ENCODE data around the gene IKZF1.
"Not testable (repeated sequence)": the region's sequence is repeated elsewhere in the genome, so short reads cannot be mapped to it uniquely, and the experiment has no call there.

Gene IKZF1

GRCh38 chr7:50334341-50334994 lies 30.0 kb downstream of the IKZF1 start:
- no peak for DNase-seq
- ATAC-seq, result no peak

- no peak for ATAC-seq
- DNase-seq, result no peak
Observed at GRCh38 chr7:50335230-50335794, 30.8 kb downstream of the IKZF1 start.

GRCh38 chr7:50335795-50336754 lies 31.6 kb downstream of the IKZF1 start:
- DNase-seq (peak; percentile 89), ATAC-seq (peak; percentile 53)

GRCh38 chr7:50336894-50337703 lies 32.6 kb downstream of the IKZF1 start:
- ATAC-seq (peak; percentile 11), DNase-seq (peak; percentile 42)

- DNase-seq, ATAC-seq: not testable (repeated sequence)
Observed at GRCh38 chr7:50339472-50339871, 35.0 kb downstream of the IKZF1 start.

GRCh38 chr7:50339990-50340500 lies 35.5 kb downstream of the IKZF1 start:
- DNase-seq, result peak; percentile 70

GRCh38 chr7:50341724-50342123 lies 37.2 kb downstream of the IKZF1 start:
- no peak for DNase-seq
- peak; percentile 47 for ATAC-seq

More at GRCh38 chr7:50339990-50340500, 35.5 kb downstream of the IKZF1 start:
- peak; percentile 41 for ATAC-seq

- ATAC-seq (peak; percentile 58), DNase-seq (peak; percentile 70)
Observed at GRCh38 chr7:50342616-50343114, 38.1 kb downstream of the IKZF1 start.

GRCh38 chr7:50346545-50347497 lies 42.3 kb downstream of the IKZF1 start:
- DNase-seq, result no peak
- no peak for ATAC-seq

- DNase-seq (no peak), ATAC-seq (no peak)
Observed at GRCh38 chr7:50347693-50348092, 43.2 kb downstream of the IKZF1 start.

- DNase-seq, result no peak
- ATAC-seq, result no peak
Observed at GRCh38 chr7:50348469-50349162, 44.1 kb downstream of the IKZF1 start.

- no peak for ATAC-seq
- no peak for DNase-seq
Observed at GRCh38 chr7:50349399-50349798, 44.9 kb downstream of the IKZF1 start.

GRCh38 chr7:50349963-50350944 lies 45.7 kb downstream of the IKZF1 start:
- peak; percentile 84 for ATAC-seq
- peak; percentile 81 for DNase-seq

GRCh38 chr7:50351267-50351666 lies 46.8 kb downstream of the IKZF1 start:
- ATAC-seq, result no peak
- no peak for DNase-seq

- ATAC-seq, result peak; percentile 70
- DNase-seq, result no peak
Observed at GRCh38 chr7:50352282-50352681, 47.8 kb downstream of the IKZF1 start.

GRCh38 chr7:50352751-50353150 lies 48.2 kb downstream of the IKZF1 start:
- no peak for ATAC-seq
- DNase-seq, result no peak

GRCh38 chr7:50353201-50353600 lies 48.7 kb downstream of the IKZF1 start:
- no peak for ATAC-seq
- DNase-seq, result no peak

- ATAC-seq, result no peak
- DNase-seq, result no peak
Observed at GRCh38 chr7:50353894-50354595, 49.5 kb downstream of the IKZF1 start.
